ENCODE results near the gene PACS1. TPM values are rescaled to one million over a fixed set of nuclear protein-coding genes. Genes with fewer than 3 reads are reported as not detected.

The PACS1 gene
- polyA plus RNA-seq, 1 of the 3 experiments (the other 2 are of a cell fraction) = 37.3 TPM

GRCh38 chr11:66293777-66294625 is 223.9 kb downstream of the PACS1 start:
- DNase-seq = no peak
- Histone ChIP-seq H3K4me3 (ENCODE audit: low read depth in 2 of 2, low read length in 1 of 2) (no peak overlapping the region), H4K20me1 (ENCODE audit: insufficient read depth) (no peaks in the 10 kb centered on the region), H2AFZ (ENCODE audit: low read depth) (no peak overlapping the region), H3K9ac (no peak overlapping the region), H3K79me2 (ENCODE audit: insufficient read depth) (no peaks in the 10 kb centered on the region), H3K4me1 (ENCODE audit: control insufficient read depth in 1 of 2, insufficient read depth in 2 of 2, low read depth in 1 of 2, low read length in 1 of 2) (peaks cover 7 to 19% of the 10 kb centered on the region in 2 experiments; a peak in 2 of 4 replicates), H3K27ac (ENCODE audit: low read depth in 2 of 2, low read length in 1 of 2) (no peak overlapping the region), H3F3A (replicated peaks; ENCODE audit: insufficient read depth) (peaks cover 9% of the 10 kb centered on the region), H3K4me2 (no peak overlapping the region), H3K9me3 (no peaks in the 10 kb centered on the region), H3K27me3 (ENCODE audit: insufficient read depth) (no peaks in the 10 kb centered on the region), H3K9me2 (no peaks in the 10 kb centered on the region), H3K36me3 (replicated peaks in 1 of 2; ENCODE audit: control insufficient read depth in 1 of 2, insufficient read depth in 2 of 2, low read length in 1 of 2) (no peaks in the 10 kb centered on the region)
- POLR2A ChIA-PET = no interaction called here
- no peak for TF ChIP-seq NRF1 (IDR thresholded peaks at IDR 0.05; ENCODE audit: low read depth, low read length)
- TF ChIP-seq, protein P1, sequence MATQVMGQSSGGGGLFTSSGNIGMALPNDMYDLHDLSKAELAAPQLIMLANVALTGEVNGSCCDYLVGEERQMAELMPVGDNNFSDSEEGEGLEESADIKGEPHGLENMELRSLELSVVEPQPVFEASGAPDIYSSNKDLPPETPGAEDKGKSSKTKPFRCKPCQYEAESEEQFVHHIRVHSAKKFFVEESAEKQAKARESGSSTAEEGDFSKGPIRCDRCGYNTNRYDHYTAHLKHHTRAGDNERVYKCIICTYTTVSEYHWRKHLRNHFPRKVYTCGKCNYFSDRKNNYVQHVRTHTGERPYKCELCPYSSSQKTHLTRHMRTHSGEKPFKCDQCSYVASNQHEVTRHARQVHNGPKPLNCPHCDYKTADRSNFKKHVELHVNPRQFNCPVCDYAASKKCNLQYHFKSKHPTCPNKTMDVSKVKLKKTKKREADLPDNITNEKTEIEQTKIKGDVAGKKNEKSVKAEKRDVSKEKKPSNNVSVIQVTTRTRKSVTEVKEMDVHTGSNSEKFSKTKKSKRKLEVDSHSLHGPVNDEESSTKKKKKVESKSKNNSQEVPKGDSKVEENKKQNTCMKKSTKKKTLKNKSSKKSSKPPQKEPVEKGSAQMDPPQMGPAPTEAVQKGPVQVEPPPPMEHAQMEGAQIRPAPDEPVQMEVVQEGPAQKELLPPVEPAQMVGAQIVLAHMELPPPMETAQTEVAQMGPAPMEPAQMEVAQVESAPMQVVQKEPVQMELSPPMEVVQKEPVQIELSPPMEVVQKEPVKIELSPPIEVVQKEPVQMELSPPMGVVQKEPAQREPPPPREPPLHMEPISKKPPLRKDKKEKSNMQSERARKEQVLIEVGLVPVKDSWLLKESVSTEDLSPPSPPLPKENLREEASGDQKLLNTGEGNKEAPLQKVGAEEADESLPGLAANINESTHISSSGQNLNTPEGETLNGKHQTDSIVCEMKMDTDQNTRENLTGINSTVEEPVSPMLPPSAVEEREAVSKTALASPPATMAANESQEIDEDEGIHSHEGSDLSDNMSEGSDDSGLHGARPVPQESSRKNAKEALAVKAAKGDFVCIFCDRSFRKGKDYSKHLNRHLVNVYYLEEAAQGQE (IDR thresholded peaks at IDR 0.05; ENCODE audit: low read depth, low read length) = no peak
- no peak for TF ChIP-seq FOXJ3 (CRISPR knock-in tag; IDR thresholded peaks at IDR 0.05)
- no peak for TF ChIP-seq FOSL2 (IDR thresholded peaks at IDR 0.05; ENCODE audit: borderline replicate concordance, low read depth)
- no peak for TF ChIP-seq RFX5 (IDR thresholded peaks at IDR 0.05; ENCODE audit: low read length)
- TF ChIP-seq EZH2phosphoT487 (IDR thresholded peaks at IDR 0.05; ENCODE audit: borderline replicate concordance, low read depth) = no peak
- TF ChIP-seq MXI1 (IDR thresholded peaks at IDR 0.05; ENCODE audit: low read depth, low read length) = no peak
- no peak for TF ChIP-seq POLR2AphosphoS5 (IDR thresholded peaks at IDR 0.05; ENCODE audit: low read depth, low read length)
- TF ChIP-seq SIN3A (IDR thresholded peaks at IDR 0.05; ENCODE audit: borderline replicate concordance, low read depth, low read length) = no peak
- TF ChIP-seq EP300 (IDR thresholded peaks at IDR 0.05; ENCODE audit: borderline replicate concordance in 1 of 2, low read depth in 1 of 2, low read length in 1 of 2) = no peak
- TF ChIP-seq USF1 (IDR thresholded peaks at IDR 0.05; ENCODE audit: borderline replicate concordance, low read depth) = no peak
- no peak for TF ChIP-seq TEAD4 (IDR thresholded peaks at IDR 0.05; ENCODE audit: borderline replicate concordance, insufficient read depth)
- TF ChIP-seq FOXM1 (IDR thresholded peaks at IDR 0.05; ENCODE audit: low read depth) = no peak
- no peak for TF ChIP-seq CTCF (IDR thresholded peaks at IDR 0.05)
- no peak for TF ChIP-seq IRF3 (IDR thresholded peaks at IDR 0.05; ENCODE audit: low read depth, low read length)
- CTCF ChIA-PET = interaction anchor here (0.7 to 2.3 kb wide), 3 partner anchors 17 to 71 kb away, joined by 3 to 11 read pairs (median 3); no protein-coding TSS in a partner anchor
- WGBS (ENCODE audit: low lambda C conversion rate) = 81% methylated on average over 11 of the region's 30 CpGs

Measured in SK-N-SH (cell line).